ENCODE results near the gene PIGQ.

PIGQ gene

GRCh38 chr16:621526-622105 lies 51.8 kb downstream of the PIGQ start:
- H3K9ac ChIP-seq (ENCODE audit: low read depth, low read length), result no peak overlapping the region
- H3K27ac ChIP-seq (ENCODE audit: low read depth, low read length), result no peak overlapping the region
- H3K9me3 ChIP-seq (ENCODE audit: control insufficient read depth, insufficient read depth, low read length), result no peaks in the 10 kb centered on the region
- no peak overlapping the region for H3K4me3 ChIP-seq (ENCODE audit: low read depth, low read length)
- H3K36me3 ChIP-seq (ENCODE audit: control insufficient read depth, insufficient read depth, low read length), result peaks cover 7% of the 10 kb centered on the region; the same call in 1 of the 2 replicates
- H3K27me3 ChIP-seq (ENCODE audit: control insufficient read depth, insufficient read depth, low read length), result no peaks in the 10 kb centered on the region
- H3K4me1 ChIP-seq (ENCODE audit: control insufficient read depth, insufficient read depth, low read length), result no peaks in the 10 kb centered on the region

GRCh38 chr16:622920-623280 lies 53.1 kb downstream of the PIGQ start:
- H3K9me3 ChIP-seq (ENCODE audit: control insufficient read depth, insufficient read depth, low read length), result no peaks in the 10 kb centered on the region
- no peak overlapping the region for H3K27ac ChIP-seq (ENCODE audit: low read depth, low read length)
- H3K4me1 ChIP-seq (ENCODE audit: control insufficient read depth, insufficient read depth, low read length), result no peaks in the 10 kb centered on the region
- H3K36me3 ChIP-seq (ENCODE audit: control insufficient read depth, insufficient read depth, low read length), result peaks cover 12% of the 10 kb centered on the region; the same call in 1 of the 2 replicates
- H3K27me3 ChIP-seq (ENCODE audit: control insufficient read depth, insufficient read depth, low read length), result no peaks in the 10 kb centered on the region
- H3K4me3 ChIP-seq (ENCODE audit: low read depth, low read length), result no peak overlapping the region
- no peak overlapping the region for H3K9ac ChIP-seq (ENCODE audit: low read depth, low read length)

- Histone ChIP-seq H3K9ac (ENCODE audit: low read depth, low read length) (no peak overlapping the region), H3K27ac (ENCODE audit: low read depth, low read length) (no peak overlapping the region), H3K4me3 (ENCODE audit: low read depth, low read length) (no peak overlapping the region), H3K4me1 (ENCODE audit: control insufficient read depth, insufficient read depth, low read length) (peaks cover 9% of the 10 kb centered on the region), H3K36me3 (ENCODE audit: control insufficient read depth, insufficient read depth, low read length) (peaks cover 12% of the 10 kb centered on the region; the same call in 1 of the 2 replicates), H3K27me3 (ENCODE audit: control insufficient read depth, insufficient read depth, low read length) (no peaks in the 10 kb centered on the region), H3K9me3 (ENCODE audit: control insufficient read depth, insufficient read depth, low read length) (no peaks in the 10 kb centered on the region)
These were observed 54.8 kb downstream of the PIGQ start for GRCh38 chr16:624526-625070.

GRCh38 chr16:625117-625976 lies 55.6 kb downstream of the PIGQ start:
- peaks cover 16% of the 10 kb centered on the region for H3K4me1 ChIP-seq (ENCODE audit: control insufficient read depth, insufficient read depth, low read length)
- no peaks in the 10 kb centered on the region for H3K27me3 ChIP-seq (ENCODE audit: control insufficient read depth, insufficient read depth, low read length)
- H3K36me3 ChIP-seq (ENCODE audit: control insufficient read depth, insufficient read depth, low read length), result peaks cover 12% of the 10 kb centered on the region; the same call in 1 of the 2 replicates

GRCh38 chr16:625977-626765 lies 56.4 kb downstream of the PIGQ start:
- Histone ChIP-seq H3K27ac (ENCODE audit: low read depth, low read length) (no peak overlapping the region), H3K36me3 (ENCODE audit: control insufficient read depth, insufficient read depth, low read length) (peaks cover 12% of the 10 kb centered on the region; the same call in 1 of the 2 replicates)

More at GRCh38 chr16:625117-625976, 55.6 kb downstream of the PIGQ start:
- Histone ChIP-seq H3K9ac (ENCODE audit: low read depth, low read length) (no peak overlapping the region), H3K27ac (ENCODE audit: low read depth, low read length) (no peak overlapping the region), H3K4me3 (ENCODE audit: low read depth, low read length) (no peak overlapping the region), H3K9me3 (ENCODE audit: control insufficient read depth, insufficient read depth, low read length) (no peaks in the 10 kb centered on the region)

GRCh38 chr16:626787-627453 lies 57.2 kb downstream of the PIGQ start:
- H3K9me3 ChIP-seq (ENCODE audit: control insufficient read depth, insufficient read depth, low read length), result no peaks in the 10 kb centered on the region
- no peak overlapping the region for H3K9ac ChIP-seq (ENCODE audit: low read depth, low read length)
- H3K4me3 ChIP-seq (ENCODE audit: low read depth, low read length), result no peak overlapping the region
- H3K4me1 ChIP-seq (ENCODE audit: control insufficient read depth, insufficient read depth, low read length), result peaks cover 22% of the 10 kb centered on the region
- H3K27me3 ChIP-seq (ENCODE audit: control insufficient read depth, insufficient read depth, low read length), result no peaks in the 10 kb centered on the region
- H3K27ac ChIP-seq (ENCODE audit: low read depth, low read length), result no peak overlapping the region
- H3K36me3 ChIP-seq (ENCODE audit: control insufficient read depth, insufficient read depth, low read length), result peaks cover 12% of the 10 kb centered on the region; the same call in 1 of the 2 replicates

More at GRCh38 chr16:625977-626765, 56.4 kb downstream of the PIGQ start:
- Histone ChIP-seq H3K9me3 (ENCODE audit: control insufficient read depth, insufficient read depth, low read length) (no peaks in the 10 kb centered on the region), H3K27me3 (ENCODE audit: control insufficient read depth, insufficient read depth, low read length) (no peaks in the 10 kb centered on the region), H3K9ac (ENCODE audit: low read depth, low read length) (no peak overlapping the region), H3K4me3 (ENCODE audit: low read depth, low read length) (no peak overlapping the region), H3K4me1 (ENCODE audit: control insufficient read depth, insufficient read depth, low read length) (peaks cover 22% of the 10 kb centered on the region)

- Histone ChIP-seq H3K4me1 (ENCODE audit: control insufficient read depth, insufficient read depth, low read length) (peaks cover 22% of the 10 kb centered on the region), H3K27ac (ENCODE audit: low read depth, low read length) (no peak overlapping the region), H3K27me3 (ENCODE audit: control insufficient read depth, insufficient read depth, low read length) (no peaks in the 10 kb centered on the region), H3K9me3 (ENCODE audit: control insufficient read depth, insufficient read depth, low read length) (no peaks in the 10 kb centered on the region), H3K4me3 (ENCODE audit: low read depth, low read length) (no peak overlapping the region), H3K9ac (ENCODE audit: low read depth, low read length) (no peak overlapping the region), H3K36me3 (ENCODE audit: control insufficient read depth, insufficient read depth, low read length) (peaks cover 12% of the 10 kb centered on the region; the same call in 1 of the 2 replicates)
These were observed 57.9 kb downstream of the PIGQ start for GRCh38 chr16:627454-628239.

GRCh38 chr16:628321-629061 lies 58.7 kb downstream of the PIGQ start:
- H3K27me3 ChIP-seq (ENCODE audit: control insufficient read depth, insufficient read depth, low read length), result no peaks in the 10 kb centered on the region
- H3K36me3 ChIP-seq (ENCODE audit: control insufficient read depth, insufficient read depth, low read length), result peaks cover 18% of the 10 kb centered on the region
- H3K9ac ChIP-seq (ENCODE audit: low read depth, low read length), result no peak overlapping the region
- peaks cover 22% of the 10 kb centered on the region for H3K4me1 ChIP-seq (ENCODE audit: control insufficient read depth, insufficient read depth, low read length)
- no peaks in the 10 kb centered on the region for H3K9me3 ChIP-seq (ENCODE audit: control insufficient read depth, insufficient read depth, low read length)
- no peak overlapping the region for H3K27ac ChIP-seq (ENCODE audit: low read depth, low read length)
- no peak overlapping the region for H3K4me3 ChIP-seq (ENCODE audit: low read depth, low read length)

- Histone ChIP-seq H3K27ac (ENCODE audit: low read depth, low read length) (peak overlapping the region; percentile 83), H3K27me3 (ENCODE audit: control insufficient read depth, insufficient read depth, low read length) (no peaks in the 10 kb centered on the region), H3K9me3 (ENCODE audit: control insufficient read depth, insufficient read depth, low read length) (no peaks in the 10 kb centered on the region), H3K9ac (ENCODE audit: low read depth, low read length) (no peak overlapping the region), H3K36me3 (ENCODE audit: control insufficient read depth, insufficient read depth, low read length) (peaks cover 26% of the 10 kb centered on the region), H3K4me3 (ENCODE audit: low read depth, low read length) (no peak overlapping the region), H3K4me1 (ENCODE audit: control insufficient read depth, insufficient read depth, low read length) (peaks cover 22% of the 10 kb centered on the region)
These were observed 59.5 kb downstream of the PIGQ start for GRCh38 chr16:629185-629832.
